ENCODE measurements around the gene FMO5.

DNA sequence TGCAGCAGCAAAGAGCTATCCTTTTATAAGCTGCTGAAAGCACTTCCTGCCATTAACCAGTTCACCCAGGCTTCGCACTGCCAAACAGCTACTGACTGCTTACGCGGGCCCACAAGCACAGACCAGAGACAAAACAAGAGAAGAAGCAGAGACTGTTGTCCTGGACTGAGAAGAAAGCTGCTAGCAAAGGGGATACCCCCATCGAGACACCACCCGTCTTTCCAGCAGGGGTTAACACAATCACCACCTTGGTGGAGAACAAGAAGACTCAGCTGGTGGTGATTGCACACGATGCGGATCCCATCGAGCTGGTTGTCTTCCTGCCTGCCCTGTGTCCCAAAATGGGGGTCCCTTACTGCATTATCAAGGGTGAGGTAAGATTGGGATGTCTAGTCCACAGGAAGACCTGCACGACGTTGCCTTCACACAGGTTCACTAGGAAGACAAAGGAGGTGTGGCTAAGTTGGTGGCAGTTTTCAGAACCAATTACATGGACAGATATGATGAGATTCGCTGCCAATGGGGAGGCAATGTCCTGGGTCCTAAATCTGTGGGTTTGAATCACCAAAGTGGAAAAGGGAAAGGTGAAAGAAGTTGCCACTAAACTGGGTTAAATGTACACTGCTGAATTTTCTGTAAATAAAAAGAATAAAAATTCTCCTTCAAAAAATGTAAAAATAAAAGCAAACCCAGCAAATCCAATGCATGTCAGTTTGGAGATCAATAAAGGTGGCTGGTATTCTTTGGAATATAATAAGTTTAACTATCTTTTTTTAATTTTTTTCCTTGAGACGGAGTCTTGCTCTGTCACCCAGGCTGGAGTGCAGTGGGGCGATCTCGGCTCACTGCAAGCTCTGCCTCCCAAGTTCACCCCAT lies 1.2 kb downstream of the FMO5 start:
- TF ChIP-seq CTBP1 (IDR thresholded peaks at IDR 0.05; ENCODE audit: borderline replicate concordance), result no peak
- no peak for TF ChIP-seq FOXK2 (IDR thresholded peaks at IDR 0.05)
- no peak for TF ChIP-seq ELF4 (IDR thresholded peaks at IDR 0.05)
- TF ChIP-seq FOXA1 (IDR thresholded peaks at IDR 0.05), result no peak
- TF ChIP-seq TARDBP (IDR thresholded peaks at IDR 0.05), result no peak
- no peak for TF ChIP-seq BHLHE40 (IDR thresholded peaks at IDR 0.05; ENCODE audit: borderline replicate concordance)
- TF ChIP-seq SUZ12 (IDR thresholded peaks at IDR 0.05), result no peak
- TF ChIP-seq FOXM1 (IDR thresholded peaks at IDR 0.05; ENCODE audit: borderline replicate concordance), result no peak
- TF ChIP-seq NFRKB (IDR thresholded peaks at IDR 0.05), result no peak
- TF ChIP-seq ARNT (IDR thresholded peaks at IDR 0.05), result no peak
- TF ChIP-seq HDGF (IDR thresholded peaks at IDR 0.05; ENCODE audit: borderline replicate concordance), result no peak

Data from HEK293T (cell line).